SIG-M5 treated with dmso at 0.1 percent for 504 hours (cell line): ENCODE results near the gene BEND3.
A peak's percentile ranks its signal among the peaks of the same experiment; 100 is the strongest.
"Not testable (repeated sequence)": the region's sequence is repeated elsewhere in the genome, so short reads cannot be mapped to it uniquely, and the experiment has no call there.

Experiments used
- DNase-seq: peaks from one replicate; lab custom pipeline; 2025; ENCODE audit not compliant: unreplicated experiment; lab: John Stamatoyannopoulos, UW

The BEND3 gene

GRCh38 chr6:107121964-107122495 lies 6.7 kb upstream of the BEND3 start:
- DNase-seq, result no peak

GRCh38 chr6:107121266-107121665 lies 6.0 kb upstream of the BEND3 start:
- no peak for DNase-seq

GRCh38 chr6:107120404-107120803 lies 5.1 kb upstream of the BEND3 start:
- no peak for DNase-seq

DNA sequence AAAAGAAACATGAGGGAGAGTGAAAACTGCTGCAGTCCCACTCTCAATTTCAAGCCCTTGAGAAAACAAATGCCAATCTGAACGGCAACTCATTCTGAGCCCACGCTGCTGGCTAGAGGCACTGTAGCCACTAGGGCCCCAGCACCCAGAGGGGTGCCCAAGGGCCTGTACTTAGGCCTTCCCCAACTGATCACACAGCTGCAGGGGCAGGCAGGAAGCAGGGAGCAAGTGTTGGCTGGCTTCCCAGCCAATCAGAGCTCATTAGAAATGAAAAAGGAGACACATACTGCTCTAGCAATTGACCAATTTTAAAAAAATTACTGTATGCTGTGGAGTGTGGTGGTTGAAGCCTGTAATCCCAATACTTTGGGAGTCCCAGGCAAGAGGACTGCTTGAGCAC lies 3.7 kb upstream of the BEND3 start:
- no peak for DNase-seq

GRCh38 chr6:107118540-107118939 lies 3.2 kb upstream of the BEND3 start:
- not testable (repeated sequence) for DNase-seq

GRCh38 chr6:107116931-107117330 lies 1.6 kb upstream of the BEND3 start:
- no peak for DNase-seq

DNA sequence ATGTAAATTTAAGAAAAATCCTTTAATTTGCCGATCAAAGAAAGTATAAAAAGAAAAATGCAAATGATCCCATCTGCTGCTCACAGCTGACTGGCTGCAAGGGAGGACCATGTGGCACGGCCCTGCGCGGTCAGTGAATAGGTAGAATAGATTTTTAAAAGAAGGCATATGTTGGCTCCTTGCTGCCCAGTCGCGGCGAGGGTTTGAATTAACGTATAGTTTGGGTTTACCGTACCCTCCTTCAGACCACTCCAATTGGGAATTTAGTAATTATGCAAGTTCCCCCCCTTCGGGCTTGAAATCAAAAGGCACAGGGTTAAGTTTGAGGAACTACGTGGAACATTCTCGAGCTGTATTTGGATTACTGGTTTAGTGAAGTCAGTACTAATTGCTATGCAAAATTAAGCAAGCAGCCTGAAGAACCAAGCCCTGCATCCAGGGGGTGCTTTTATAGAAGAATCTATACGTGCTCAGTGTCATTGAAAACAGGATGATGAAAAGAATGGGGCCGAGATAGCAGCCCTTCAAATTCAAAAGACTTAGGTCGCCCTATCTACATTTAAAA lies 1.1 kb upstream of the BEND3 start:
- DNase-seq, result peak; percentile 76

DNA sequence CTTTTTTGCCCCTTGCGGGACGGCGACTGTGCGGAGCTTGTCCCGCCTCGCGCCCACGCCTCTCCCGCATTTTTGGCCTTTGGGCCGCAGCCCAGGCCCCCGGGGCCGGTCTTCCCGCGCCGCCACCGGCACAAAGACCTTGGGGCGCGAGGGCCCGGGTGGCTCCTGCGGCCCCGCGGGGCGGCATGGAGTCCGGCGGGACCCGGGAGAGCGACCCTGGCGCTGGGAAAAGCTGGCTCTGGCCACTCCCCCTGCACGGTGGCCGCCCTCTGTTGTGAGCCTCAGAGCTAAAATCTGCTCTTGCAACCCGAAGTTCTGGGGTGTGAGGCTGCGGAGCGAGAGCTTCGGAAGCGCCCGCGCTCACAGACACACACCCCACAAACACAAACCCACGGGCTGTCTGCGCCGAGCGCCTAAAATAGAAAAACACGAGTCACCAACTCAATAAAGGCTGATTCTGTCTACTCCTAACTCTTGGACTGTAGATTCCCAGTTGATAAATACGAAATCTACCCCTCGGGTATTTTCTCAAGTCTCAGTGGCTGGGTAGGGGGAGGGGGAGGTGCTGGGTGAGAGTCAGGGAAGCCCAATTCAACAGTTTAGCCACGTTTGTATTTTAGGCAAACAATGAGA lies 496 bp upstream of the BEND3 start:
- peak; percentile 35 for DNase-seq

DNA sequence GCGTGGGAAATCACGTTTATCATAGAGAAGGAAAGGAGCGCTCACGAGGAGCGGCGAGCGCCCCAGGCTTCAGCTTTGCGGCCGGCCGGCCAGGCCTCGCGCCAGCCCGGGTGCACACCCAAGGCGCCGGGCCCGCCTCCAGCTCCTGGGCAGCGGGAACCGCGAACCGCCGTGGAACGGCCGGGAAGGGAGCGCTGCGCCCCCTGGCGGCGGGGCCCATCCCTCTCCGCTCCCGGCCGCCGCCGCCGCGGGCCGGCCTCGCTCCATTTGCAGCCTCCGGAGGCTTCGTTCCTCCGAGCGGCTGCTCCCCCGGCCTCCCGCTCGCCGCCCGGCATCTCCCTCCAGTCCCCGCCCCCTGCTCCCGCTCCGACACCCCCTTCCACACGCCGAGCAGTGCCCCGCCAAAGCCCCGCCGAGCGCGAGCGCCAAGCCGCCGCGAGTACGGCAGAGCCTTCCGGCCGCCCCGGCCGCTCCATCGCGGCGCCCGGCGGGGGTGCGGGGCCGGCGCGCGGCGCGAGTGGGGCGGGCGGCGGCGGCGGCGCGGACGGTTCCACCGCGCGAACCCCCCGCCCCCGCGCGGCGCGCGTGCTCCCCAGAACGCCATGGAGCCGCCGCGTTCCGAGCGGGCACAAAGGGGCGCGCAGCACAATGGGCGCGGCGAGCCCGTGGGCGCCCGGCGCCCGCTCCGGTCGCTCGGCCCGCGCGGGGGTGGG lies 946 bp downstream of the BEND3 start:
- DNase-seq, result peak; percentile 71

GRCh38 chr6:107110200-107110599 lies 5.1 kb downstream of the BEND3 start:
- DNase-seq, result peak; percentile 91

DNA sequence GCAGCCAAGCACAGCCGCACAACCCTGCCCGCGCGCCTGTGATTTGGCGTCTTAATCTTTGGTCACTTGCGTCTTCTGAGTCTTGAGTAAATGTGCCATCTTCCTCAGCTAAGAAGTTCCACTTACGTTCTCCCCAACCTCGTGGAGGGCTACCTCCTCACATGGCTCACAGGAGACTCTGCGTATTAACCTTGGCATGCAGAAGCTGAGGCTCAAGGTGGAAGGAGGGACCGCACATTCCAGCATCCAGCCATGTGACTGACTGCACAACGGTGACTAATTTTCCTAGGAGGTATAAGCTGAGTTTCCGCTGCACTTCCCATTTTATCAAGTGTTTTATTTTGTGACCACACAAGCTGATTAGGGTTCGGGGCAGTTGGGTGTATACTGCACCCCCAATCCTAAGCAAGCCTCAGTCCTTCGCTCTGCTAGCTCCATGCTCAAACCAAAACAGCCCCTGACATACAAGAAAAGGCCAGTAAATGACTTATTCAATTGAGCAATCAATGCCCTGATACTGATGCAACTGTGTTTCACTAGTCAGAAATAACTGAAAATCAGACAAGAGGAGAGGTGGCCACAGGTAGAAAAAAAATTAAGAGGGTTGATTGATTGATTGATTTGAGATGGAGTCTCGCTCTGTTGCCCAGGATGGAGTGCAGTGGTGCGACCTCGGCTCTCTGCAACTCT lies 7.0 kb downstream of the BEND3 start:
- DNase-seq, result no peak

DNA sequence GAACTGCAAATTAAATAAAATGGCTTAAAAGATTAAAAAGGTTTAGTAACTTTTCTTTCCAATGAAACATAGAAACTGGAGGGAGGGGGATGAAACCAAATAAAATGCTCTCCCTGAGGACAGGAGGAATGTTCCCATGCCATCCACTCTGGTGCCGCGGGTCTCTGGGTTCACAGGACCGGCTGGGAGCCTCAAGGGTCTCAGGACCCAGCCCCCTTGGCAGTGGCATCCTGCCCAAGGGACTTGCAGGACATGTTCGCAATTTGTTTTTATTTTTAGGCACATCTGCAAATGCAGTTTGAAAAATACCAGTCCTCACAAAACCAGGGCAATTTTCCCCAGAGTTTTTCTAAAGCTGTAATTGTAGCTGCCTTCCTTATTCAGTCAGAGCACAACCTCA lies 7.5 kb downstream of the BEND3 start:
- no peak for DNase-seq

DNA sequence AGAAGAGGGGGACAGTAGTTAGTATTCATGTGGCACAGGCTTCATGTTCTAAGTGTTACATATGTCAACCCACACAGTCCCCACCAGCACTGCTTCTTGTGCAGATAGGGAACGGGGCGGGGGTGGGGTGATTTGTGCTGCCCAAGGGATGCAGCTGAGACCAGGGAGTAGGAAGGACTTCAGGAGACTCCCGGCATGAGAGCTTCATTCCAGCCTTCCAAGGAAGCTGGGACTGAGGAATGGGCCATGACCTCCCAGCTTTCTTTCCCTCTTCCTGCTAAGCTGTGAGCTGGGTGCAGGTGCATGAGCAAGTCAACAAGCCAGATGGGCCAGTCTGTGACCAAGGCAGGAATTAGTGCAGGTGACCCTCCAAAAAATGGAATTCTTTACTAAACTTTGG lies 9.2 kb downstream of the BEND3 start:
- DNase-seq, result no peak

- no peak for DNase-seq
Measured at GRCh38 chr6:107105511-107106116, 9.7 kb downstream of the BEND3 start.

DNA sequence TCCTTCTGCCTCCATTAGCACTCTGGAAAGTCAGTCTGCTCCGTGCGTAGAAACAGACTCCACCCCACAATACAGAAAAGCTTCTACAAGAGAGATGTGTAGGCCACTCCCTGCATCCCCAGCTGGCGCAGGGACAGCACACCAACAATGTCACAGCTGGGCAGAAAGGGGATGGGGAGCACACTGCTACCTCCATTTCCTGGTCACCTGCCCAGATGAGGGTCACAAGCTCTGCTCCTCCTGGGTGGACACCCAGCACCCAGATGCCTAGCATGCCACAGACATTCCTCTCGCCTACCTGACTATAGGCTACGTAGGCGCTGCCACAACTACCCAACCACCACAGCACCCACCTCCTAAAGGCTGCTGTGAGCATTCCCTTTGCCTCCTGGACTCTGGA lies 12.2 kb downstream of the BEND3 start:
- no peak for DNase-seq

DNA sequence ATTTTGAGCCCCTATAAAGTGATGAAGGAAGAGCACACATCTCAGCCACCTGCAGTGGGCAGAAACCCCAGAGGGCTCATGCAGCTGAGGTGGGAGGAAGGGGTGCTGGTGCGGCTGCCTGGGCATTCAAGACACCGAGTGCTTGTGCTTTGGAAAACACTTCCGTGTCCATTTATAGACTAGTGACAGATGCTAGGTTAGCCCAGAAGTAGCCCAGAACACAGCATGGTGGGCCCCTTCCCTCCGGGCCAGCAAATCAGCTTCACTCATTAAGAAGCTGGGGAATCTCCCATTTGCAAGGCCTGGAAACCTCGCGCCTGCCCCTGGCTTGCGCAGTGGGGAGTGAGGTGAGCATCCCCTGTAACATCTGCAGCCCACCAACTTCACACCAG lies 12.9 kb downstream of the BEND3 start:
- no peak for DNase-seq

DNA sequence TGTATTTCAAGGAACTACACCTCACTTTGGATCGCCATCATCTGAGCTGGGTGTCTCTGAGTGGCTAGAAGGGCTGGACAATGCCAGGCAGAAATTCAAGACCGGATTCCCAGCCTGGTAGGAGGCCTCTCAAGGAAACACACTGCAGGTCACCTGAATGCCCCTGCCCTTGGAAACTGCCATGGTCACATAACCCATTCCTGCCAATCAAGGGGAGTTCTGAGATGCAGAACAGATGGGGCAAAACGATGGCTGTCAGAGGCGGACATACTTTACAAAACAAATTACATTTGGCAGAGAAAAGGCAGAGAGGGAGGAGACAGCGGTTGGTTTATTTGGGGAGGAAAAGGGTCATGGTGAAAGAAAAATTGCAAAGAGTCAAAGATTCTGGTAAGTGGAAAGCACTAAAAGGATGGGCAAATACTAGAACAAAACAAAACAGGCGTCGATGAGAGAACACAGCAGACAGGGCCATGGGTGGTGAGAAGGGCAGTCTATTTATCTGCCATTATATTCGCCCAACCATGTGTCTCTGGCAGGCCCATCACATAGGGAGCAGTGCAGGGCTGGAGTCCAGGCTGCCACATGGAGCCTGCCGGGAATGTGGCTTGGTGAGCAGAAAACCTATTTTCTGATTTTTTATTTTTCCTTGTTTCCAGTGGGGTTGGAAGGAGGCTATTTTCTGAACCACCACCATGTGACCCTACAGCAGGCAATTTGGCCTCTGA lies 13.5 kb downstream of the BEND3 start:
- no peak for DNase-seq

DNA sequence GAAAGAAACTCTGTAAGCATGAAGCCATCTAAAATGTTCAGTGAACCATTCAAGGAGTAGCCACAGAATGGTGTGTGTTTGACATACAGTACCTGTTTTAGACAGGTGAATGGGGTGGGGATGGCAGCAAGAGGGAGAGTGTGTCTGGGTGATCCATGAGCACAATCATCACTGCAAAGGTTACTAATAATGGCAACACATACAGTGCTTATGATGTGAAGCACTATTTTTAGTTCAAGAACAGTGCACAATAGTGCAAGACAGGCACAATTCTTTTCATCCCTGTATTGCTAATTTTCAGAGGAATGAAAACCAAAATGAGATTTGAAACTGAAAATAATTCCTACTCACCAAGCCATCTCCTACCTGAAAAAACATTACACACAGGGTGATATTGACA lies 14.1 kb downstream of the BEND3 start:
- DNase-seq, result no peak

DNA sequence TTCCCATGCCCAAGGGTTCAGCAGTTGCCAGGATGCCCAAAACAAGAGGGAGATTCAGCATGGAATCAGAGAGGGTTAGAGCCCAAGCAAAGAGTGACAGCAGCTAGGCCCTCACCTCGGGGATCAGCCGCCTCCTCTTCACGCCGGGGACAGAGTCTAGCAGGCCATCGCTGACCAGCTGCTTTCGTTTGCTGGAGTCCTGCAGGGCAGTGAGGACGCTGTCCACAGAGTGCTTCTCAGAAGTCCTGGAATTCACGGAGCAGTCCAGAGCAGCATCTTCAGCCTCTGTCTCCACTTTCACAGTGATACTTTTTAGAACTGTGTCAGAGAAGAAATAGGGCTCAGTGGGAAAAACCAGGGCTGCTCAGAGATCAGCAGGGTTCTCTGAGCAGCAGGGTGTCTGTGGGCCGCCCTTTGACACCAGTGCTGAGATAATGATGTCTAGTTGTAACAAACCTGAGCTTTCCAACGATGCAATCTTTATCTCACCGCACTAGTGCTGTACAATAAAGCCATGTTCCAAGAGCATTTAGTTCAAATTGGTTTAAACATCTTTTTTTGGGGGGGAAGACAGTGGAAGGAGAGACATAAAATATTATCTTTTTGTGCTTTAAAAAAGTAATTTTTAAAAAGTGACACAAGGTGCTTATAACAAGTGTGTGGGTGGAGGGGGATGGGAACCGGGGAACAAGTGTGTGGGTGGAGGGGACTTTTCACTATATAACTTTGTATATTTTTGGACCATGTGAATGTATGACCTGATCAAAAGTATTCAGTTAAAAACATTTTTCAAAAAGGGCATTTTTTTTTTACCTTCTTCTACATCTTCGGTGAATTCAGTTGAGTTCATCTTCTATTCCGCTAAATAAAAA lies 16.6 kb downstream of the BEND3 start:
- no peak for DNase-seq

- not testable (repeated sequence) for DNase-seq
Measured at GRCh38 chr6:107084459-107084858, 30.9 kb downstream of the BEND3 start.
